Neuron (in vitro differentiated cells): ENCODE results near the gene DNA2.
"Not testable (repeated sequence)": the region's sequence is repeated elsewhere in the genome, so short reads cannot be mapped to it uniquely, and the experiment has no call there.

Source experiments
- H2AFZ ChIP-seq: one replicate; pipeline ENCODE4 v1.6.1; 2013; ENCODE audit warnings: low read depth, mild to moderate bottlenecking, inconsistent platforms, low read length, moderate library complexity
- H3K27me3 ChIP-seq: one replicate; pipeline ENCODE4 v1.6.1; 2013; ENCODE audit warnings: low read length; ENCODE audit not compliant: insufficient read depth
- H3K36me3 ChIP-seq: one replicate; pipeline ENCODE4 v1.6.1; 2013; ENCODE audit warnings: low read length; ENCODE audit not compliant: insufficient read depth
- H3K4me1 ChIP-seq: one replicate; pipeline ENCODE4 v1.6.1; 2013; ENCODE audit warnings: low read length; ENCODE audit not compliant: insufficient read depth
- H3K4me3 ChIP-seq: 2 replicates; pipeline ENCODE4 v1.5.1; 2013; ENCODE audit warnings: mild to moderate bottlenecking, low read length, moderate library complexity
- H3K9me3 ChIP-seq: one replicate; pipeline ENCODE4 v1.6.1; 2013; ENCODE audit warnings: low read length

The DNA2 gene

GRCh38 chr10:68471063-68471585, 649 bp downstream of the DNA2 start:
- peak overlapping the region; percentile 88 for H2AFZ ChIP-seq
- H3K9me3 ChIP-seq: no peaks in the 10 kb centered on the region
- peaks cover 16% of the 10 kb centered on the region for H3K36me3 ChIP-seq
- H3K27me3 ChIP-seq: no peaks in the 10 kb centered on the region
- peak overlapping the region; percentile 88 for H3K4me3 ChIP-seq
- peaks cover 8% of the 10 kb centered on the region for H3K4me1 ChIP-seq

- peak overlapping the region; percentile 88 for H3K4me3 ChIP-seq
- peaks cover 22% of the 10 kb centered on the region for H3K36me3 ChIP-seq
- H3K9me3 ChIP-seq: no peaks in the 10 kb centered on the region
- H2AFZ ChIP-seq: peak overlapping the region; percentile 88
- H3K4me1 ChIP-seq: peaks cover 8% of the 10 kb centered on the region
- no peaks in the 10 kb centered on the region for H3K27me3 ChIP-seq
These were observed 1.5 kb downstream of the DNA2 start for GRCh38 chr10:68470300-68470699.

- Histone ChIP-seq H3K36me3 (peaks cover 25% of the 10 kb centered on the region), H3K4me3 (peak overlapping the region; percentile 88), H3K9me3 (no peaks in the 10 kb centered on the region), H2AFZ (no peak overlapping the region), H3K4me1 (peaks cover 8% of the 10 kb centered on the region), H3K27me3 (no peaks in the 10 kb centered on the region)
These were observed 1.9 kb downstream of the DNA2 start for GRCh38 chr10:68469838-68470237.

DNA sequence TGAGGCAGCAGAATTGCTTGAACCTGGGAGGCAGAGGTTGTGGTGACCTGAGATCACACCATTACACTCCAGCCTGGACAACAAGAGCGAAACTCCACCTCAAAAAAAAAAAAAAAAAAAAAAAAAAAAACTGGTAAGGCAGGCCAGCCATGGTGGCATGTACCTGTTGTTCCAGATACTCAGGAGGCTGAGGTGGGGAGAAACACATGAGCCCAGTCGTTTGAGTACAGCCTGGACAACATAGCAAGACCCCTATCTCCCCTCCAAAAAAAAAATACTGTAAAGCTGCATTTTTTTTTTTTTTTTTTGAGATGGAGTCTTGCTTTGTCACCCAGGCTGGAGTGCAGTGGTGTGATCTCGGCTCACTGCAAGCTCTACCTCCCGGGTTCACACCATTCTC, 7.0 kb downstream of the DNA2 start:
- not testable (repeated sequence) for H3K27me3 ChIP-seq, H2AFZ ChIP-seq, H3K4me3 ChIP-seq, H3K4me1 ChIP-seq, H3K9me3 ChIP-seq
- peaks cover 57% of the 10 kb centered on the region for H3K36me3 ChIP-seq

DNA sequence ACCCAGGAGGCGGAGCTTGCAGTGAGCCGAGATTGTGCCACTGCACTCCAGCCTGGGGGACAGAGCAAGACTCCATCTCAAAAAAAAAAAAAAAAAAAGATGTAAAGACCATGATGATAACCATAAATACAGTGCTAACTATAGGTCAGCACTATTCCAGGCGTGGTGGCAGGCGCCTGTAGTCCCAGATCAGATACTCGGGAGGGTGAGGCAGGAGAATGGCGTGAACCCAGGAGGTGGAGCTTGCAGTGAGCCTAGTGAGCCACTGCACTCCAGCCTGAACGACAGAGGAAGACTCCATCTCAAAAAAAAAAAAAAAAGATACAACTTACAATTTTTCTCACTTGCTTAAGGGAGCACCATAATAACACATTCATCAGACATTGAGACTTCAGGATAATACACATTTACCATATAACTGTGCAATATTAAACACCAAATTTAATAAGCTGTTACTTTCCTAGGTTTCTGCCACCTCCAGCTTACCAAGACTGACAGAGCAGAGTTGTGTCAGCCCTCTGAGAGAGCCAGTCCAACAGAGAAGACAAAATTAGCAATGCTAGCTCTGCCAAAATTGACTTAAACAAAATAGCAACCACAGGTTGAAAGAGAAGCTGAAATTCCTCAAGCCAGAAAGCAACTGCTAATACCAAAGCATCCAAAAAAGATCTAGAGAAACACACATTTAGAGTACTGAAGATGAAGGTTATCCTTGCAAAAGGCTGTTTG, 8.2 kb downstream of the DNA2 start:
- H3K9me3 ChIP-seq: no peaks in the 10 kb centered on the region
- no peak overlapping the region for H3K4me3 ChIP-seq
- H2AFZ ChIP-seq: no peak overlapping the region
- peaks cover 63% of the 10 kb centered on the region for H3K36me3 ChIP-seq
- no peaks in the 10 kb centered on the region for H3K27me3 ChIP-seq
- H3K4me1 ChIP-seq: no peaks in the 10 kb centered on the region

DNA sequence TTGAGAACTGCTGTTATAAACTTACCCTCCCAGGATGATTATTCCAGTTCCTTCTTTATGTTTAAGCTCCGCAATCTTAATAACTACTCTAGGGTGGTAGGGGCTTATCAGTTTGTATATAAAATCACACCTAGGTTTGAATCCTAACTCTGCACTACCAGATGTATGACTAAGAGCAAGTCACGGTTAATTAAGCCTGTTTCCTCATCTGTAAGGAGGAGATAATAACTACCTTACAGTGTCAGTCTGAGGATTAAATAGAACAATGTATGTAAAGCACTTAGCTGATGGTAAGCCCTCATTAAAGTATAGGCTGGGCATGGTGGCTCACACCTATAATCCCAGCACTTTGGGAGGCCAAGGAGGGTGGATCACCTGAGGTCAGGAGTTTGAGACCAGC, 9.2 kb downstream of the DNA2 start:
- Histone ChIP-seq H3K4me3 (no peak overlapping the region), H3K36me3 (peaks cover 59% of the 10 kb centered on the region)

GRCh38 chr10:68461032-68461431, 10.7 kb downstream of the DNA2 start:
- no peak overlapping the region for H2AFZ ChIP-seq
- H3K36me3 ChIP-seq: peaks cover 62% of the 10 kb centered on the region
- H3K27me3 ChIP-seq: no peaks in the 10 kb centered on the region
- no peak overlapping the region for H3K4me3 ChIP-seq
- no peaks in the 10 kb centered on the region for H3K9me3 ChIP-seq
- H3K4me1 ChIP-seq: no peaks in the 10 kb centered on the region

More for the DNA sequence above, 9.2 kb downstream of the DNA2 start:
- Histone ChIP-seq H3K9me3 (no peaks in the 10 kb centered on the region), H3K27me3 (no peaks in the 10 kb centered on the region), H2AFZ (no peak overlapping the region), H3K4me1 (no peaks in the 10 kb centered on the region)

DNA sequence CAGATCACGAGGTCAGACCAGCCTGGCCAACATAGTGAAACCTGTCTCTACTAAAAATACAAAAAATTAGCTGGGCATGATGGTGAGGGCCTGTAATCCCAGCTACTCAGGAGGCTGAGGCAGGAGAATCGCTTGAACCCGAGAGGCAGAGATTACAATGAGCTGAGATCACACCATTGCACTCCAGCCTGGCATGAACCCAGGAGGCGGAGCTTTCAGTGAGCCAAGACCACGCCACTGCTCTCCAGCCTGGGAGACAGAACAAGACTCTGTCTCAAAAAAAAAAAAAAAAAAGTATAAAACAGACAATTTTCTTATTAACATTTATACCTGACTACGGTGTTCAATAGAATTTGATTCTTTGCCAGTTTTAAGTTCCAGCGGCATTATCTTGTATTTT, 22.1 kb downstream of the DNA2 start:
- H3K27me3 ChIP-seq, H3K4me1 ChIP-seq, H3K4me3 ChIP-seq, H2AFZ ChIP-seq, H3K9me3 ChIP-seq: not testable (repeated sequence)
- peaks cover 51% of the 10 kb centered on the region for H3K36me3 ChIP-seq

- no peaks in the 10 kb centered on the region for H3K9me3 ChIP-seq
- H3K4me3 ChIP-seq: no peak overlapping the region
- H3K36me3 ChIP-seq: peaks cover 40% of the 10 kb centered on the region
- H2AFZ ChIP-seq: no peak overlapping the region
- no peaks in the 10 kb centered on the region for H3K4me1 ChIP-seq
- H3K27me3 ChIP-seq: no peaks in the 10 kb centered on the region
These were observed 25.6 kb downstream of the DNA2 start for GRCh38 chr10:68446179-68446578.

- Histone ChIP-seq H2AFZ (no peak overlapping the region), H3K9me3 (no peaks in the 10 kb centered on the region), H3K4me1 (no peaks in the 10 kb centered on the region), H3K36me3 (peaks cover 23% of the 10 kb centered on the region), H3K27me3 (no peaks in the 10 kb centered on the region), H3K4me3 (no peak overlapping the region)
These were observed 28.8 kb downstream of the DNA2 start for GRCh38 chr10:68442971-68443370.

- no peaks in the 10 kb centered on the region for H3K4me1 ChIP-seq
These were observed 30.9 kb downstream of the DNA2 start for GRCh38 chr10:68440898-68441297.

DNA sequence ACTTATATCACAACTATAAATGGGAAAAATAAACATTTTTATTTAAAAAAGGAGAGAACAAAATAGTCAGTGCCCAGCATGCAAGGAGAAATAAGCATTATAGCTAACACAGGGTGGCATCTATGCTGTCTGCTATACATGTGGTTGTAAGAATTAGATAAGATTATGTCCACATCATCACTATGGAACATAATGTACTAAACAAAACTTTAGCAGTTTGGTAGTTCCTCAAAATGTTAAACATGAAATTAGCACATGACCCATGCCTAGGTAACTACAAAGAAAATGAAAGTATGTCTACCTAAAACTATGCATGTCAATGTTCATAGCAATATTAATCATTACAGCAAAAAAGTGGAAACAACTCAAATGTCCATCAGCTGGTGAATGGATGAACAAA, 36.0 kb downstream of the DNA2 start:
- Histone ChIP-seq H3K27me3 (no peaks in the 10 kb centered on the region), H3K9me3 (no peaks in the 10 kb centered on the region), H2AFZ (no peak overlapping the region), H3K4me3 (no peak overlapping the region), H3K36me3 (peaks cover 30% of the 10 kb centered on the region), H3K4me1 (no peaks in the 10 kb centered on the region)

More at GRCh38 chr10:68440898-68441297, 30.9 kb downstream of the DNA2 start:
- Histone ChIP-seq H2AFZ (no peak overlapping the region), H3K4me3 (no peak overlapping the region), H3K9me3 (no peaks in the 10 kb centered on the region), H3K27me3 (no peaks in the 10 kb centered on the region), H3K36me3 (peaks cover 33% of the 10 kb centered on the region)

DNA sequence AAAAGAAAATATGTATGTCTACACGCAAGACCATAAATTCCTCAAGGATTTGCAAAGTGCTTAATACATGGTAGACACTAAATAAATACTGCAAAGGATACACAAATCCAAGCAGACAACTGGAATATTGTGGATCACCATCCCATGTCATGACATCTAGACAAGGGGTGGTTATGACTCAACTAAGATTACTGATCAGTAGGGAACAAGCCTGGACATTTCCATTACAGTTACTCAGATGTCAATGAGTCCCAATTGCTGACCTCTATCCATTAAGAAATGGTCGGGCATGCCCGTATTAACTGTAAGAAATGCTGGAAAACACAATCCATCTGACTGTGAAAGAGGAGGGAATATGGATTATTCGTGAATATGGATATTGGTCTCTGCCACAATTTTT, 37.1 kb downstream of the DNA2 start:
- Histone ChIP-seq H3K27me3 (no peaks in the 10 kb centered on the region), H3K9me3 (no peaks in the 10 kb centered on the region), H3K4me1 (no peaks in the 10 kb centered on the region), H3K36me3 (peaks cover 32% of the 10 kb centered on the region), H2AFZ (no peak overlapping the region), H3K4me3 (no peak overlapping the region)
